Thymus (tissue), 11 donors: ENCODE results near the gene MAPK12. TPM values are rescaled to one million over a fixed set of nuclear protein-coding genes. Genes with fewer than 3 reads are reported as not detected.
A peak's percentile ranks its signal among the peaks of the same experiment; 100 is the strongest.

Experiments used
- DNase-seq, 9 donors: peaks; one replicate each; pipeline ENCODE4 v3.0.0-alpha.2; 2013; ENCODE audit warnings: low spot score in 9 of 9, low read depth in 6 of 9, missing footprints in 1 of 9
- H3K27ac ChIP-seq, 2 donors: one replicate each; pipeline ENCODE4 v1.5.1; 2013; ENCODE audit warnings: control low read depth in 1 of 2, low read depth in 1 of 2, low read length in 1 of 2, mild to moderate bottlenecking in 1 of 2, moderate library complexity in 1 of 2
- H3K27me3 ChIP-seq, 2 donors: one replicate each; pipeline ENCODE4 v1.5.1; 2013; ENCODE audit warnings: low read length in 1 of 2; ENCODE audit not compliant: control insufficient read depth in 2 of 2, insufficient read depth in 1 of 2
- H3K36me3 ChIP-seq, 2 donors: one replicate each; pipeline ENCODE4 v1.5.1; 2013; ENCODE audit warnings: low read length in 1 of 2, mild to moderate bottlenecking in 1 of 2, moderate library complexity in 1 of 2; ENCODE audit not compliant: control insufficient read depth in 2 of 2, insufficient read depth in 2 of 2
- H3K4me1 ChIP-seq, 2 donors: one replicate each; pipeline ENCODE4 v1.5.1; 2013; ENCODE audit warnings: low read length in 2 of 2; ENCODE audit not compliant: control insufficient read depth in 2 of 2, insufficient read depth in 2 of 2
- H3K4me3 ChIP-seq, 2 donors: one replicate each; pipeline ENCODE4 v1.5.1; 2013; ENCODE audit warnings: low read length in 2 of 2, control low read depth in 1 of 2, mild to moderate bottlenecking in 1 of 2
- H3K9me3 ChIP-seq, 2 donors: one replicate each; pipeline ENCODE4 v1.5.1; 2013; ENCODE audit warnings: low read length in 1 of 2, mild to moderate bottlenecking in 1 of 2; ENCODE audit not compliant: control insufficient read depth in 2 of 2, insufficient read depth in 1 of 2
- WGBS: extraction: QIAGEN DNeasy Blood & Tissue Kit; methylation state at CpG from one replicate; pipeline ENCODE4 v1.1.7; 2013; 5-methylcytosine and 5-hydroxymethylcytosine counted together
- polyA plus RNA-seq: library from polyadenylated mRNA; stranded (reverse); fragments of 200-250 nt; gene quantifications from one replicate; pipeline ENCODE4 v1.2.3, GENCODE V29; 2013
- total RNA-seq: library from RNA; stranded (reverse); fragments of 120-200 nt; gene quantifications from one replicate; pipeline ENCODE4 v1.2.4, GENCODE V29; 2013
- donor health status: healthy.

Gene MAPK12
- total and polyA plus RNA-seq, 2 donors, result 2.2 to 8.2 TPM

DNA sequence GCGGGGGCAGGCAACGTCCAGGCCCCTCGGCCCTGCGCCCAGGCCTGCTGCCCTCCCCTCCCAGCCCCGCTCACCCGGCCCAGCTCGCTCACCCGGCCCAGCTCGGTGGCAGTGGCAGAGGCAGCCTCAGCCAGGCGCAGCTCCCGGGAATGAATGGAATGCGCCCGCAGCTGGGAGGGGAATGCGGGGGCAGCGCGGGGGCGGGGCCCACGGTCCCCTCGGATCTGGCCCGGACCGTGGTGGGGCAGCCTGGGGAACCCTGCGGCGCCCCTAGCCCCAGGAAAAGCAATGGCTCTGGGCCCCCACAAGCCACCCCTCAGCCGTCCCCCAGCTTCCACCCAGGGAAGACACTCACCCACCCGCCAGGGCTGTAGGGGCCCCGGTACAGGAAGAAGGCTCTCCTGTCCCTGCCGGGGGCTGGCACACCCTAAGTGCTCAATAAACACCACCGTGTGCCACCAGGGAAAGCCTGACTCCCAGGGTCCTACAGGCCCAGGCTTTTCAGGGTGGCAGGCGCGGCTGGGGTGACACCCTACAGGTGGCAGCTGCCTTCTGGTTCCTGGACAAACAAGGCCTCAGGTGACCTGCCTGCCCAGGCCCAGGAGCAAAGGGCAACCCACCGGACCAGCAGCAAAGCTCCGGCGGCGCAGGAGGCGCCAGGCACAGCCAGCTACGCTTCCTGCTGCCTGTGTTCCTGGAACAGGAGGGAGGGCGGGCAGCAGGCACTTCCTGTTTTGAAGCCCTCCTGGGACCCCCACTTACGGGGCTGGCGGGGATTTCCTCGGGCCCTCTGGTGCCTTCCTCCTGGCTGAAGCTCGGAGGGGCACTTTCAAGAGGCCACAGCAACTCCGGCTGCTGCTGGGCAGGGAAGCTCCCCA, 32.2 kb upstream of the MAPK12 start:
- DNase-seq, result no peak
- 18% methylated on average over 42 of the region's 42 CpGs for WGBS
- H3K27me3 ChIP-seq, result peaks cover 12 to 46% of the 10 kb centered on the region in 2 donors
- H3K4me3 ChIP-seq, result peak overlapping the region in 1 of 2 donors; percentile 0
- H3K4me1 ChIP-seq, result peaks cover 3 to 28% of the 10 kb centered on the region in 2 donors
- H3K36me3 ChIP-seq, result no peaks in the 10 kb centered on the region
- H3K9me3 ChIP-seq, result no peaks in the 10 kb centered on the region
- no peak overlapping the region for H3K27ac ChIP-seq

DNA sequence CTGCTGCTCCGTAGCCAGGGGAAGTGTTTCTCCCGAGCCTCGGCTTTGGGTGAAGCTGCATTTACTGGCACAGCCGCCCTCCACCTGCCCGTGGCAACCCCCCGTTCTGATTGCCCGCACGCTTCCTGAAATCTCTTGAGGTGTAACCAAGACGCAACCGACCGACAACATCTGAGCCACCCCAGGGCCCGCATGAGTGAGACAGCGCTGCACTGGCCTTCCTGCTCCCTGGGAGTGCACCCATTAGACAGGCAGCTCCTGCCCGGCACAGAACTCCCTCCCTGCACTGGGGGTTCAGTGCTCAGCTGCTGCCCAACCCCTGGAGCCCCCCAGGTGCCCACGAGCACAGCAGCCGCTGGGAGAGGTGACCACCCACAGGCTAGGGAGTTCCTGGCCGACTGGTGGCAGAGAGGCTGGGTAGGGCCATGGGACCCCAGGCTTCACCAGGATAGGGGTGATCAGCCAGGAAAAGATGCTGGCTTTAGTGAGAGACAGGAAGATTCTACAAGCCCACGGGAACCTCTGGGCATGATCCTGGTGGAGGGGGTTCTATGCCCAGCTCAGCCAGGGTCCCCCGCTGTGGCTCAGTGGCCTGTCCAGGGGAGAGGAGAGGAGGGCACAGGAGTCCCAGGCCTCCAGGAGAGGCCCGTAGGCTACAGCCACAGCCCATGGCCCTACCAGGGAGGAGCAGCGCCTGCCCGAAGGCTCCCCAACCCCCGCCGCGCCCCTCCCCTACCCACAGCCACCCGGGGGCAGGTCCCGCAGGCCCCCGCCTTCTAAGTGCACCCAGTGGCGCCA, 31.4 kb upstream of the MAPK12 start:
- peaks cover 3 to 28% of the 10 kb centered on the region in 2 donors for H3K4me1 ChIP-seq
- 14% methylated on average over 29 of the region's 29 CpGs for WGBS
- no peak overlapping the region for H3K27ac ChIP-seq
- peak in 1 of 9 donors; percentile 37 for DNase-seq
- H3K9me3 ChIP-seq, result no peaks in the 10 kb centered on the region
- no peak overlapping the region for H3K4me3 ChIP-seq
- H3K27me3 ChIP-seq, result peaks cover 12 to 38% of the 10 kb centered on the region in 2 donors
- no peaks in the 10 kb centered on the region for H3K36me3 ChIP-seq

DNA sequence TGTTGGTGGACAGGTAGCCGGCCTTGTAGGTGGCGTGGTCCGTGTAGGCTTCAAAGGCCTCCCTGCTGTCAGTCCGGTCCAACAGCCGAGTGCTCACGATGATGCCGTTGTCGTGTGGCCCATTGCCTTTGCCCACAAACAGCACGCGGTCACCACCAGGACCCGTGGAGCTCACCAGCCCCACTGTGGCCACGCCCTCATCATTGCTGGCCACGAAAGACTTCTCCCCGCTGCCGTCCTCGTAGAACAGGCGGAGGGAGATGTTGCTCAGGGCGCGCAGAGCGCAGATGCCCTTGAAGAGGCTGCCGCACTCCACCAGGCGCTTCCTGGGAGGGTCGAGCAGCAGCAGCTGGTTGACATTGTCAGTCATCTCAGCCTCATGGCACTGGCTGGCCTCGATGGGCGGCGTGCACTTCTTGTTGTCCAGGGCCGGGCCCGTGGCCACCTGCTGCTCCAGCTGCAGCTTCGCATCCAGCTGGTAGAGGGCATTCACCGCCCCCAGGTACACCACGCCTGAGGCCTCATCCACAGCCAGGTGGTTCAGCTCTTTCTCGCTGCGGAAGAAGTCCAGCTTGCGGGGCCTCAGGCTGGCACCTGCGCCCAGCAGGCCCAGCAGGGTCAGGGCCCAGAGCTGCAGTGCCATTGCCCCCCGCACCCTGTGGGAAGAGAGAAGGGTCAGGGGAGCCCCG, 28.6 kb upstream of the MAPK12 start:
- H3K36me3 ChIP-seq, result no peaks in the 10 kb centered on the region
- peaks cover 3 to 28% of the 10 kb centered on the region in 2 donors for H3K4me1 ChIP-seq
- 96% methylated on average over 37 of the region's 37 CpGs for whole genome bisulfite sequencing
- H3K4me3 ChIP-seq, result no peak overlapping the region
- no peak overlapping the region for H3K27ac ChIP-seq
- no peaks in the 10 kb centered on the region for H3K9me3 ChIP-seq
- no peak for DNase-seq
- H3K27me3 ChIP-seq, result peaks cover 12 to 33% of the 10 kb centered on the region in 2 donors

DNA sequence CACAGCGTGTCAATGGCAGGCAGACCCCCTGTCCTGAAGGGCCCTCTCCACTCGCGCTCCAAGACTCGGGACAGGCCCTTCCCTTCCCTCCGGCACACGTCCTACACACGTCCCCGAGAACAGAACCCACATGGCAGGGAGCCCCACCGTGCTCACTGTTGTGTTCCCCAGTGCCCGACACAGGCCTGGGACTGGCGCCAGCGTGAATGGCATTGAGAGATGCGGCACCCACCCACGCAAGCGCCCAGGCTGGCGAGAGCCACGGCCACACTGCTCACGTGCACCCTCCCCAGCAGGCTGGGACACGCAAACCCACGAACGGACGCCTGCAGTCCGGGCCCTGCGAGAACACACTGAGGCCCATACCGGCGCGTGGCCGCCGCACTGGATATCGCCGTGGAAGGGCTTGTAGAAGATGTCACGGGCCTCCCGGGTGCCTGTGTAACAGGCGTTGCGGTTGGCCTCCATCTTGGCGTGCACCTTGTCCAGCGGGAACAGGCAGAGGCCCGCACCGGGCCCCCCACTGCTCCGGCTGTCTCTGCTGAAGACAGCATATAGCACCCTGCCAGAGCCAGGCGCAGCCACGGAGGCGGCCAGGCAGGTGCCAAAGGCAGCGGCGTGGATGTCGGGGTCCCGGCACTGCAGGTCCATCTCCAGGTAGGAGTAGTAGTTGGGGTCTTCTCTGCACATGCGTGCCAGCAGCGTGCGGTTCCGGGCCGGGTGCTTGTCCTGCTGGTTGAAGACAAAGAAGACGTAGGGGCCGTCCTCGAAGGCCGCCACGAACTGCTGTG, 27.9 kb upstream of the MAPK12 start:
- Histone ChIP-seq H3K9me3 (no peaks in the 10 kb centered on the region), H3K27ac (no peak overlapping the region), H3K27me3 (peaks cover 7 to 28% of the 10 kb centered on the region in 2 donors), H3K4me1 (peaks cover 3 to 25% of the 10 kb centered on the region in 2 donors), H3K36me3 (no peaks in the 10 kb centered on the region), H3K4me3 (no peak overlapping the region)
- no peak for DNase-seq
- WGBS, result 98% methylated on average over 57 of the region's 57 CpGs

DNA sequence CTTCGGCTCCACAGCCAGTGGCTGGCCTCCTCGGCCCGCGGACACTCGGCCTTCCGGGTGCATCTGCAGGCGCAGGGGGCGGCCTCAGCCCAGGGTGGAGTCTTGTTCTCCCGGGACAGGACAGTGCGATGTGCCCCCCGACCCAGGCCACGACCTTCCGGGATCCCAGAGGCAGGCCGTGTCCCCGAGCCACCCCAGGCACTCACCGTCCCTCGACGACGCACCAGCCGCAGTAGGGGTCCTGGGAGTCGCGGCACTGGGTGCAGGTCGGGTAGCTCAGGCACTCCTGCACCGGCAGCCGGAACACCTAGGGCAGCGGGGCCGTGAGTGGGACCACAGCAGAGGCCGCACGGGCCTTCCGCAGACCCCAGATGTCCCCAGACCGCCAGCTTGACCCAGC, 26.2 kb upstream of the MAPK12 start:
- peaks cover 0 to 12% of the 10 kb centered on the region in 2 donors for H3K27me3 ChIP-seq
- H3K9me3 ChIP-seq, result no peaks in the 10 kb centered on the region
- no peaks in the 10 kb centered on the region for H3K36me3 ChIP-seq
- WGBS, result 98% methylated on average over 31 of the region's 31 CpGs
- peaks cover 3 to 11% of the 10 kb centered on the region in 2 donors for H3K4me1 ChIP-seq
- no peak for DNase-seq
- no peak overlapping the region for H3K27ac ChIP-seq
- H3K4me3 ChIP-seq, result no peak overlapping the region

DNA sequence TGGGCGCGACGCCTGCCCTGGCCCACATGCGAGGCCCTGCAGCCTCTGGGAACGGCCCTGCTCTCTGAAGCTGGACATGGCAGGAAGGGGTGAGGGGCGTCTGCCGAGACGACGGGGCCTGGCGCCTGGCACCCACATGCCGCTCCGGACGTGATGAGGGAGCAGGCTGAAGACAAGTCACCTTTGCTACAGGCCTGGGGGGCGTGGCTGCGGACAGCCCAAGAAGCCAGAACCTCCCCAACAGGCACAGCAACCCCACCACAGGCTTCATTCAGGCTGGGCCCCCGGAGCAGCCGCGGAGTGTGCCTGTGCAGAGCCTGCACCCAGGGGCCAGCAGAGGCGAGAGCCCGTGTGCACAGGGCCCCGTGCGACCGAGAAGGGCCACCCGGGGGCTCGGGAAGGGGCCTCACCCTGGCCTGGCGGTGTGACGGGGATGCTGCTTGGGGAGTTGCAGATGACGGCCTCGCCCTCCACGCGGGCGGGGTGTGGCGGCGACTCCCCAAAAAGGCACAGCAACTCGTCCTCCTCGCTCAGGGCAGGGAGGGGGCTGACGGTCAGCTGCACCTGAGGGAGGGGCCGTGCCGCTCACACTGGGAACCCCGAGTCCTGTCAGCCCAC, 25.3 kb upstream of the MAPK12 start:
- Histone ChIP-seq H3K27ac (no peak overlapping the region), H3K36me3 (no peaks in the 10 kb centered on the region), H3K4me3 (no peak overlapping the region), H3K27me3 (peaks cover 0 to 5% of the 10 kb centered on the region in 2 donors), H3K4me1 (peaks cover 0 to 3% of the 10 kb centered on the region in 2 donors), H3K9me3 (no peaks in the 10 kb centered on the region)
- 97% methylated on average over 40 of the region's 40 CpGs for WGBS
- DNase-seq, result no peak

DNA sequence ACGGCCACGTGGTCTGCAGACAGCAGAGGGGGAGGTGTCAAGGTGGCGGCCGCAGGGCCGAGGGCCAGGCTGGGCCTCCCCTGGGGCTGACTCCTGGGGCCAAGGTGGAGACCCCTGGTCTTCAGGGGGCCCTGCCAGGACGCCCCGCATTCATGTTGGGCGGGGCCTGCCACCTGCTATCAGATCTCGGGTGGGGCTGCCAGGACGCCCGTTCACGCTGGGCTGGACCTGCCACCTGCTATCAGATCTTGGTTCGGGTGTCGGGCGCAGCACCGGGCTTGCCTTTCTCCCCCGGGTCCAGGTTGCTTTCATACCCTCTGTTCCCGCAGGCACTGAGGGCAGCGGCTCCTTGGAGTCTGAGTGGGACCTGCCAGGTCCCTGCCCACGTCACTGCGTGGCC, 24.8 kb upstream of the MAPK12 start:
- no peak overlapping the region for H3K27ac ChIP-seq
- WGBS, result 95% methylated on average over 21 of the region's 21 CpGs

DNA sequence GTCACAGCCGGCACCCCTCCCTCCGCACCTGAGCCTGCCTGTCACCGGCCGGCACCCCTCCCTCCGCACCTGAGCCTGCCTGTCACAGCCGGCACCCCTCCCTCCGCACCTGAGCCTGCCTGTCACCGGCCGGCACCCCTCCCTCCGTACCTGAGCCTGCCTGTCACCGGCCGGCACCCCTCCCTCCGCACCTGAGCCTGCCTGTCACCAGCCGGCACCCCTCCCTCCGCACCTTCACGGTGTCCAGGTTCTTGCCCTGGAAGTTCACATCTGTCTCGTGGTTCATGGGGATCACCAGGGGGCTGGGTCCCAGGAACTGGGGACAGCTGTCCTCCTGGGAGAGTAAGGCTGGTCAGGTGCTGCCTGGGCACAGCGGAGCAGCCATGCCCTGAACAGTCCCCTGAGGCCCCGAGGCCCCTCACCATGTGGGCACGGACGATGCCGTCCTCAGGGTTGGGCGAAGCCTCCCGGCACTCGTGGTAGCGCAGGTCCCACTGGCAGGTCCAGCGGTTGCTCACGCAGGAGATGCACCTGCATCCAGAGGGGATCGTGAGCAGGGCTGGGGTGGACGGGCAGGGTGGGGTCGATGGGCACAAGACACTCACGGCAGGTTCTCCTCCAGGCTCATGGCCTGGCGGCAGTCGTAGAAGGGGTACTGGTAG, 24.2 kb upstream of the MAPK12 start:
- Histone ChIP-seq H3K9me3 (no peaks in the 10 kb centered on the region), H3K27ac (no peak overlapping the region), H3K4me3 (no peak overlapping the region), H3K36me3 (no peaks in the 10 kb centered on the region), H3K27me3 (no peaks in the 10 kb centered on the region), H3K4me1 (no peaks in the 10 kb centered on the region)
- 98% methylated on average over 29 of the region's 34 CpGs for WGBS
- DNase-seq, result no peak

More for the DNA sequence above, 24.8 kb upstream of the MAPK12 start:
- Histone ChIP-seq H3K27me3 (no peaks in the 10 kb centered on the region), H3K4me1 (no peaks in the 10 kb centered on the region), H3K36me3 (no peaks in the 10 kb centered on the region), H3K9me3 (no peaks in the 10 kb centered on the region), H3K4me3 (no peak overlapping the region)
- no peak for DNase-seq
